SK-N-SH (cell line): ENCODE data around the gene RMND1. TPM values are rescaled to one million over a fixed set of nuclear protein-coding genes. Genes with fewer than 3 reads are reported as not detected.

Source experiments
- CTCF ChIA-PET: fragments of 300-600, 350-600 bp; formaldehyde crosslinking; extraction: SDS; loops from one replicate; lab custom pipeline; 2021; lab: Yijun Ruan, JAX
- POLR2A ChIA-PET: fragments of 350-600 bp; sonication (Branson Sonifier 250); formaldehyde crosslinking; extraction: SDS; loops from one replicate; lab custom pipeline; 2020; ENCODE audit warnings: antibody characterized with exemption, inconsistent platforms; lab: Yijun Ruan, JAX
- DNase-seq: peaks from one replicate; pipeline ENCODE4 v3.0.0; 2012
- H2AFZ ChIP-seq: fragments of 200-600 bp; sonication (generic); 2 replicates; pipeline ENCODE4 v1.8.1; 2016; ENCODE audit warnings: antibody characterized with exemption, mild to moderate bottlenecking, low read depth
- H3F3A ChIP-seq: fragments of 200-600 bp; sonication (generic); replicated peaks from 2 replicates; pipeline ENCODE3; 2016; ENCODE audit warnings: antibody characterized with exemption, mild to moderate bottlenecking; ENCODE audit not compliant: insufficient read depth
- H3K27ac ChIP-seq, 2 experiments: fragments of 200-500 bp in 1 of 2; fragments of 200-600 bp in 1 of 2; sonication (Bioruptor generic) in 1 of 2; sonication (generic), shearing (Covaris generic) in 1 of 2; 2 replicates each; pipeline versions ENCODE4 v1.5.1 to v1.6.1; 2014 to 2016; ENCODE audit warnings: low read depth in 2 of 2, inconsistent platforms in 1 of 2, low read length in 1 of 2, mild to moderate bottlenecking in 1 of 2, mixed read lengths in 1 of 2
- H3K27me3 ChIP-seq: fragments of 200-600 bp; sonication (generic), shearing (Covaris generic); 2 replicates; pipeline ENCODE4 v1.6.1; 2016; ENCODE audit warnings: mixed run types; ENCODE audit not compliant: insufficient read depth
- H3K36me3 ChIP-seq, 2 experiments: fragments of 200-500 bp in 1 of 2; fragments of 200-600 bp in 1 of 2; sonication (Bioruptor generic) in 1 of 2; sonication (generic) in 1 of 2; replicated peaks in 1 of 2; 2 replicates each; pipeline versions ENCODE3 to v1.5.1; 2014 to 2016; ENCODE audit warnings: low read length in 1 of 2, mild to moderate bottlenecking in 1 of 2; ENCODE audit not compliant: insufficient read depth in 2 of 2, control insufficient read depth in 1 of 2
- H3K4me1 ChIP-seq, 2 experiments: fragments of 200-500 bp in 1 of 2; fragments of 200-600 bp in 1 of 2; sonication (Bioruptor generic) in 1 of 2; sonication (generic), shearing (Covaris generic) in 1 of 2; 2 replicates each; pipeline versions ENCODE4 v1.5.1 to v1.6.1; 2014 to 2016; ENCODE audit warnings: low read depth in 1 of 2, low read length in 1 of 2, mixed run types in 1 of 2; ENCODE audit not compliant: insufficient read depth in 2 of 2, control insufficient read depth in 1 of 2
- H3K4me2 ChIP-seq: fragments of 200-600 bp; sonication (generic), shearing (Covaris generic); 2 replicates; pipeline ENCODE4 v1.6.1; 2017; ENCODE audit warnings: mixed run types
- H3K4me3 ChIP-seq, 2 experiments: fragments of 200-500 bp in 1 of 2; fragments of 200-600 bp in 1 of 2; sonication (Bioruptor generic) in 1 of 2; sonication (generic), shearing (Covaris generic) in 1 of 2; 2 replicates each; pipeline versions ENCODE4 v1.5.1 to v1.8.1; 2014 to 2016; ENCODE audit warnings: low read depth in 2 of 2, inconsistent platforms in 1 of 2, low read length in 1 of 2, mild to moderate bottlenecking in 1 of 2, mixed read lengths in 1 of 2, moderate library complexity in 1 of 2
- H3K79me2 ChIP-seq: fragments of 200-600 bp; sonication (generic); 2 replicates; pipeline ENCODE4 v1.8.1; 2017; ENCODE audit warnings: mild to moderate bottlenecking; ENCODE audit not compliant: insufficient read depth
- H3K9ac ChIP-seq: fragments of 200-600 bp; sonication (generic); 2 replicates; pipeline ENCODE4 v1.6.1; 2017; ENCODE audit warnings: mixed run types
- H3K9me2 ChIP-seq: fragments of 200-600 bp; sonication (generic); 2 replicates; pipeline ENCODE4 v1.6.1; 2017; ENCODE audit warnings: mixed run types
- H3K9me3 ChIP-seq: fragments of 200-600 bp; sonication (generic); 2 replicates; pipeline ENCODE4 v1.6.1; 2017; ENCODE audit warnings: mixed run types, mild to moderate bottlenecking, moderate library complexity
- H4K20me1 ChIP-seq: fragments of 200-600 bp; sonication (generic); 2 replicates; pipeline ENCODE4 v1.6.1; 2017; ENCODE audit warnings: mild to moderate bottlenecking, mixed run types; ENCODE audit not compliant: insufficient read depth
- CHD2 ChIP-seq: fragments of 150-350 bp; IDR thresholded peaks from 2 replicates; pipeline ENCODE4 v1.6.1; 2018; ENCODE audit warnings: low read length; ENCODE audit not compliant: partially characterized antibody
- ELF1 ChIP-seq: IDR thresholded peaks from 2 replicates; pipeline ENCODE4 v1.4.0; 2012
- FOSL2 ChIP-seq: IDR thresholded peaks from 2 replicates; pipeline ENCODE4 v1.4.0; 2012; ENCODE audit warnings: low read depth, mild to moderate bottlenecking, moderate library complexity, borderline replicate concordance
- FOXJ3 ChIP-seq: sonication (generic); formaldehyde crosslinking; IDR thresholded peaks from 2 replicates; pipeline ENCODE4 v1.5.1; 2020; ENCODE audit warnings: mild to moderate bottlenecking, missing genetic modification reagents
- FOXM1 ChIP-seq: IDR thresholded peaks from 2 replicates; pipeline ENCODE4 v1.4.0; 2012; ENCODE audit warnings: low read depth, mild to moderate bottlenecking
- JUND ChIP-seq: IDR thresholded peaks from 2 replicates; pipeline ENCODE4 v1.4.0; 2012
- MXI1 ChIP-seq: IDR thresholded peaks from 2 replicates; pipeline ENCODE4 v1.6.1; 2012; ENCODE audit warnings: mild to moderate bottlenecking, low read depth, low read length, improper control_type of control experiment
- NFIC ChIP-seq: IDR thresholded peaks from 2 replicates; pipeline ENCODE4 v1.4.0; 2012; ENCODE audit warnings: borderline replicate concordance
- RAD21 ChIP-seq: IDR thresholded peaks from 2 replicates; pipeline ENCODE4 v1.6.1; 2012; ENCODE audit warnings: mild to moderate bottlenecking, low read length
- RCOR1 ChIP-seq: fragments of 150-350 bp; IDR thresholded peaks from 2 replicates; pipeline ENCODE4 v1.6.1; 2017; ENCODE audit warnings: antibody characterized with exemption, low read length
- RFX5 ChIP-seq: IDR thresholded peaks from 2 replicates; pipeline ENCODE4 v1.6.1; 2012; ENCODE audit warnings: mild to moderate bottlenecking, improper control_type of control experiment, low read length
- RXRA ChIP-seq: IDR thresholded peaks from 2 replicates; pipeline ENCODE4 v1.4.0; 2012; ENCODE audit warnings: low read depth, mild to moderate bottlenecking, borderline replicate concordance
- SIN3A ChIP-seq: IDR thresholded peaks from 2 replicates; pipeline ENCODE4 v1.6.1; 2012; ENCODE audit warnings: low read depth, mild to moderate bottlenecking, low read length, moderate library complexity, borderline replicate concordance
- YY1 ChIP-seq: IDR thresholded peaks from 2 replicates; pipeline ENCODE4 v1.4.0; 2012; ENCODE audit warnings: low read depth, mild to moderate bottlenecking
- WGBS: methylation state at CpG from one replicate; pipeline ENCODE4 v1.1.6; 2017; ENCODE audit warnings: low lambda C conversion rate; 5-methylcytosine and 5-hydroxymethylcytosine counted together
- polyA plus RNA-seq, 3 experiments: library from polyadenylated mRNA; depleted of rRNA; stranded (reverse); fragments of >200 nt; gene quantifications; 2 replicates each; pipeline ENCODE4 v1.2.3, GENCODE V29; 2012
- TF ChIP-seq, protein P1 (sequence below): fragments of 150-350 bp; IDR thresholded peaks from 2 replicates; pipeline ENCODE4 v1.6.1; 2016; ENCODE audit warnings: mild to moderate bottlenecking, low read depth, low read length
- TF ChIP-seq, protein P2 (sequence below): fragments of 200-600 bp; sonication (generic); IDR thresholded peaks from 2 replicates; pipeline ENCODE4 v1.6.1; 2017; ENCODE audit warnings: antibody characterized with exemption, mild to moderate bottlenecking, moderate library complexity
- TF ChIP-seq, protein P3 (sequence below): IDR thresholded peaks from 2 replicates; pipeline ENCODE4 v1.4.0; 2012; ENCODE audit warnings: low read depth, borderline replicate concordance
- TF ChIP-seq, protein P4 (sequence below): IDR thresholded peaks from 2 replicates; pipeline ENCODE4; 2012

RMND1 gene
- polyA plus RNA-seq, 1 of the 3 experiments (the other 2 are of a cell fraction), result 14.8 TPM

DNA sequence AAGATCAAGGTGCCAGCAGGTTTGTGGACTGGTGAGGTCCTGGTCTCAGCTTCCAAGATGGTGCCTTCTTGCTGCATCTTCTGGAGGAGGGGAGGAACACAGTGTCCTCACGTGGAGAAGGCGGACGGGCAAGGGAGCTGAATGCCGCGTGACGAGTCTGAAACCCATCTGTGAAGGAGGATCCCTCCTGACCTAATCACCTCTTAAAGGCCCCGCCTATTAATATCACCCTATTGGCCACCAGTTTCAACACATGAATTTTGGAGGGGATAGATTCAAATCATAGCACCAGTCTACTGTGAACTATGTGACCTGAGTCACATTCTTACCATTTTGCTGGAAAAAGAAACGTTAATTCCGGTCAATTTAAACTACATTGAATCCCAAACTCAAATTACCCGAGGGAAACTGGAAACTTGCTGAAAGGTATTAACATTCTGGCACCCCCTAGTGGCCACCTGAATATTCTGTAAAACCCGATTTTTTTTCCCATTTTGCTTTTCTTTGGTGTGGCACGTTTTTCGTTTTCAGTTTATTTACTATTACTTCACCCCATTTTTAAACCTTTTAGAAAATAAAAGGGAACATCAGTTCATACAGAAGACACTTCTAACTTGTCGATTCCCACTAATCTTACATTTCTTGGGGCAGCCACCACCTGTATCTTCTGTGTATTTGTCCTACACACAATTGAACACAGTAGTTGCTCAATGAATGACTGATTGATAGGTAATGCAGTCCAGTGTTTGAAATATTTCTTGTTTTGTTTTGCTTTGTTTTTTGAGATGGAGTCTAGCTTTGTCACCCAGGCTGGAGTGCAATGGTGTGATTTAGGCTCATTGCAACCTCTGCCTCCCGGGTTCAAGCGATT, 24.0 kb upstream of the RMND1 start:
- no peaks in the 10 kb centered on the region for H3K36me3 ChIP-seq
- H3K4me1 ChIP-seq, result no peaks in the 10 kb centered on the region
- CTCF ChIA-PET, result interaction anchor here (0.7 to 1.2 kb wide), 8 partner anchors 9 to 70 kb away, joined by 3 to 5 read pairs (median 4); no protein-coding TSS in a partner anchor
- H3K9ac ChIP-seq, result no peak overlapping the region
- DNase-seq, result peak; percentile 56
- H3K9me3 ChIP-seq, result no peaks in the 10 kb centered on the region
- no peaks in the 10 kb centered on the region for H3K9me2 ChIP-seq
- no peaks in the 10 kb centered on the region for H3K27me3 ChIP-seq
- POLR2A ChIA-PET, result no interaction called here
- peaks cover 4% of the 10 kb centered on the region for H3F3A ChIP-seq
- H3K4me2 ChIP-seq, result no peak overlapping the region
- no peak overlapping the region for H2AFZ ChIP-seq
- peak overlapping the region in 1 of 2 experiments; percentile 14; a peak in 1 of 4 replicates for H3K4me3 ChIP-seq
- TF ChIP-seq YY1 (no peak), NFIC (no peak), RAD21 (peak; percentile 67), RXRA (no peak), RFX5 (no peak), JUND (no peak)
- TF ChIP-seq, protein P1, sequence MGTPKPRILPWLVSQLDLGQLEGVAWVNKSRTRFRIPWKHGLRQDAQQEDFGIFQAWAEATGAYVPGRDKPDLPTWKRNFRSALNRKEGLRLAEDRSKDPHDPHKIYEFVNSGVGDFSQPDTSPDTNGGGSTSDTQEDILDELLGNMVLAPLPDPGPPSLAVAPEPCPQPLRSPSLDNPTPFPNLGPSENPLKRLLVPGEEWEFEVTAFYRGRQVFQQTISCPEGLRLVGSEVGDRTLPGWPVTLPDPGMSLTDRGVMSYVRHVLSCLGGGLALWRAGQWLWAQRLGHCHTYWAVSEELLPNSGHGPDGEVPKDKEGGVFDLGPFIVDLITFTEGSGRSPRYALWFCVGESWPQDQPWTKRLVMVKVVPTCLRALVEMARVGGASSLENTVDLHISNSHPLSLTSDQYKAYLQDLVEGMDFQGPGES, result no peak
- TF ChIP-seq, protein P2, sequence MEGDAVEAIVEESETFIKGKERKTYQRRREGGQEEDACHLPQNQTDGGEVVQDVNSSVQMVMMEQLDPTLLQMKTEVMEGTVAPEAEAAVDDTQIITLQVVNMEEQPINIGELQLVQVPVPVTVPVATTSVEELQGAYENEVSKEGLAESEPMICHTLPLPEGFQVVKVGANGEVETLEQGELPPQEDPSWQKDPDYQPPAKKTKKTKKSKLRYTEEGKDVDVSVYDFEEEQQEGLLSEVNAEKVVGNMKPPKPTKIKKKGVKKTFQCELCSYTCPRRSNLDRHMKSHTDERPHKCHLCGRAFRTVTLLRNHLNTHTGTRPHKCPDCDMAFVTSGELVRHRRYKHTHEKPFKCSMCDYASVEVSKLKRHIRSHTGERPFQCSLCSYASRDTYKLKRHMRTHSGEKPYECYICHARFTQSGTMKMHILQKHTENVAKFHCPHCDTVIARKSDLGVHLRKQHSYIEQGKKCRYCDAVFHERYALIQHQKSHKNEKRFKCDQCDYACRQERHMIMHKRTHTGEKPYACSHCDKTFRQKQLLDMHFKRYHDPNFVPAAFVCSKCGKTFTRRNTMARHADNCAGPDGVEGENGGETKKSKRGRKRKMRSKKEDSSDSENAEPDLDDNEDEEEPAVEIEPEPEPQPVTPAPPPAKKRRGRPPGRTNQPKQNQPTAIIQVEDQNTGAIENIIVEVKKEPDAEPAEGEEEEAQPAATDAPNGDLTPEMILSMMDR, result peak; percentile 81
- H4K20me1 ChIP-seq, result no peaks in the 10 kb centered on the region
- no peak overlapping the region for H3K27ac ChIP-seq
- WGBS, result 53% methylated on average over 16 of the region's 16 CpGs
- H3K79me2 ChIP-seq, result no peaks in the 10 kb centered on the region

DNA sequence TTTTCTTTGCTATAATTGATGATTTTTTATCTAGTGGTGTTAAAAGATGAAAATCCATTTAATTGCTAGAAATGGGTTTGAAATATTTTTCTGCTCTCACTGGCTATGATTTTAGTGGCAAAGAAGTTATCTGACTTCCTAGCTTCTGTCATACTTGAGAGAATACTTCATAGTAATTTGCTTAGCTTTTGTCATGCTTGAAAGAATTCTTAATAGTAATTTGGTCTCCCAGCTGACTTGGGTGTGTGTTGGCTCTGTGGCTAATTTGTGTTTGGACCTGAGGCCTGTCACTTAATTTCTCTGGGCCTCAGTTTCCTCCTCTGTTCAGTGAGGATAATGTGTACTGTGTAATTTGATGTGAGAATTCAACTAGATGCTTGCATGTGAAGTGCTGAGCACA, 12.8 kb upstream of the RMND1 start:
- H3K4me3 ChIP-seq, result no peak overlapping the region
- no peaks in the 10 kb centered on the region for H3K4me1 ChIP-seq
- no peaks in the 10 kb centered on the region for H3F3A ChIP-seq
- no peaks in the 10 kb centered on the region for H3K27me3 ChIP-seq
- POLR2A ChIA-PET, result no interaction called here
- H3K27ac ChIP-seq, result no peak overlapping the region
- no peaks in the 10 kb centered on the region for H3K9me2 ChIP-seq
- H3K36me3 ChIP-seq, result peaks cover 15 to 22% of the 10 kb centered on the region in 2 experiments
- H4K20me1 ChIP-seq, result no peaks in the 10 kb centered on the region
- H3K9me3 ChIP-seq, result no peaks in the 10 kb centered on the region
- DNase-seq, result no peak
- TF ChIP-seq, protein P1, result no peak
- TF ChIP-seq MXI1 (no peak), SIN3A (no peak), RAD21 (no peak), FOXM1 (no peak), CHD2 (no peak), ELF1 (no peak), RXRA (no peak), YY1 (no peak), RCOR1 (no peak), FOXJ3 (no peak), FOSL2 (no peak)
- TF ChIP-seq, protein P3, sequence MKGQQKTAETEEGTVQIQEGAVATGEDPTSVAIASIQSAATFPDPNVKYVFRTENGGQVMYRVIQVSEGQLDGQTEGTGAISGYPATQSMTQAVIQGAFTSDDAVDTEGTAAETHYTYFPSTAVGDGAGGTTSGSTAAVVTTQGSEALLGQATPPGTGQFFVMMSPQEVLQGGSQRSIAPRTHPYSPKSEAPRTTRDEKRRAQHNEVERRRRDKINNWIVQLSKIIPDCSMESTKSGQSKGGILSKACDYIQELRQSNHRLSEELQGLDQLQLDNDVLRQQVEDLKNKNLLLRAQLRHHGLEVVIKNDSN, result no peak
- TF ChIP-seq, protein P4, sequence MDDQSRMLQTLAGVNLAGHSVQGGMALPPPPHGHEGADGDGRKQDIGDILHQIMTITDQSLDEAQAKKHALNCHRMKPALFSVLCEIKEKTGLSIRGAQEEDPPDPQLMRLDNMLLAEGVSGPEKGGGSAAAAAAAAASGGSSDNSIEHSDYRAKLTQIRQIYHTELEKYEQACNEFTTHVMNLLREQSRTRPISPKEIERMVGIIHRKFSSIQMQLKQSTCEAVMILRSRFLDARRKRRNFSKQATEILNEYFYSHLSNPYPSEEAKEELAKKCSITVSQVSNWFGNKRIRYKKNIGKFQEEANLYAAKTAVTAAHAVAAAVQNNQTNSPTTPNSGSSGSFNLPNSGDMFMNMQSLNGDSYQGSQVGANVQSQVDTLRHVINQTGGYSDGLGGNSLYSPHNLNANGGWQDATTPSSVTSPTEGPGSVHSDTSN, result no peak
- H3K4me2 ChIP-seq, result no peak overlapping the region
- H3K79me2 ChIP-seq, result peaks cover 5% of the 10 kb centered on the region; the same call in 1 of the 2 replicates
- no peak overlapping the region for H3K9ac ChIP-seq
- H2AFZ ChIP-seq, result no peak overlapping the region
- CTCF ChIA-PET, result interaction anchor here (0.8 kb wide), 1 partner anchor 12 kb away, joined by 3 read pairs; no protein-coding TSS in a partner anchor
